GM08714 (cell line): ENCODE data around the gene RCAN2.

Experiments
- H3K4me3 ChIP-seq: fragments of 200-500 bp; sonication (Bioruptor generic); 2 replicates; pipeline ENCODE4 v1.5.1; 2014; ENCODE audit warnings: mild to moderate bottlenecking, low read length, inconsistent platforms
- ZNF274 ChIP-seq: IDR thresholded peaks from 2 replicates; pipeline ENCODE4 v1.6.1; 2012; ENCODE audit warnings: mild to moderate bottlenecking, low read depth, low read length

RCAN2 gene

DNA sequence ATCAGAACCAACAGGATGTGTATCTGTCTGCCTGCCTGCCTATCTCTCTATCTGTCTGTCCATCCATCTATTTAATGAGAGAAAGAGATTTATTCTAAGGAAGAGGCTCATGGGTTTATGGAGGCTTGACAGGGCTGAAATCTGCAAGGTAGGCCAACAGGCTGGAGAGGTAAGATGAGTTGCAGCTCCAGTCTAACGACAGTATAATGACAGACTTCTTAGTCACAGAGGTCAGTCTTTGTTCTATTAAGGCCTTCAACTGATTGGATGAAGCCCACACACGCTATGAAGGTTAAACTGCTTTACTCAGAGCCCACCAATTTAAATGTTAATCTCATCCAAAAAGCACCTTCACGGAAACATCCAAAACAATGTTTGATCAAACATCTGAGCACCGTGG, 220.1 kb downstream of the RCAN2 start:
- TF ChIP-seq ZNF274: no peak
- no peak overlapping the region for H3K4me3 ChIP-seq

DNA sequence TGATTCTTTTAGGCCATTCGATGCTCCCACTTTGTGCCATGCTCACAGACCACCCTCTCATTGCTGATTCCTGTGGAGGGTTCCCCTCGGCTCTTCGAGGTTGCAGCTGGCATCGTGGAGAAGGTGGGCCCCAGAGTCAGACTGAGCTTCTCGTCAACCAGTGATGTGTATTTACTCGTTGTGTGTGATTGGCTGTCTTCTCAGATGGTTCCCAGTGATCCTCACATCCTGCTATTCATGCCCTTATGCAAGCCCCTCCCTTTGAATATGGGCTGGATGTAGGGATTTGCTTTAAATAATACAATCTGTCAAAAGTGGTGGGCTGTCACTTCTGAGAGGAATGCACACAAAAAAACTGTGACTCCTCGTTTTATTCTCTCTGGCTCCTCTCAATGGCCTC, 220.9 kb downstream of the RCAN2 start:
- H3K4me3 ChIP-seq: no peak overlapping the region
- TF ChIP-seq ZNF274: no peak

DNA sequence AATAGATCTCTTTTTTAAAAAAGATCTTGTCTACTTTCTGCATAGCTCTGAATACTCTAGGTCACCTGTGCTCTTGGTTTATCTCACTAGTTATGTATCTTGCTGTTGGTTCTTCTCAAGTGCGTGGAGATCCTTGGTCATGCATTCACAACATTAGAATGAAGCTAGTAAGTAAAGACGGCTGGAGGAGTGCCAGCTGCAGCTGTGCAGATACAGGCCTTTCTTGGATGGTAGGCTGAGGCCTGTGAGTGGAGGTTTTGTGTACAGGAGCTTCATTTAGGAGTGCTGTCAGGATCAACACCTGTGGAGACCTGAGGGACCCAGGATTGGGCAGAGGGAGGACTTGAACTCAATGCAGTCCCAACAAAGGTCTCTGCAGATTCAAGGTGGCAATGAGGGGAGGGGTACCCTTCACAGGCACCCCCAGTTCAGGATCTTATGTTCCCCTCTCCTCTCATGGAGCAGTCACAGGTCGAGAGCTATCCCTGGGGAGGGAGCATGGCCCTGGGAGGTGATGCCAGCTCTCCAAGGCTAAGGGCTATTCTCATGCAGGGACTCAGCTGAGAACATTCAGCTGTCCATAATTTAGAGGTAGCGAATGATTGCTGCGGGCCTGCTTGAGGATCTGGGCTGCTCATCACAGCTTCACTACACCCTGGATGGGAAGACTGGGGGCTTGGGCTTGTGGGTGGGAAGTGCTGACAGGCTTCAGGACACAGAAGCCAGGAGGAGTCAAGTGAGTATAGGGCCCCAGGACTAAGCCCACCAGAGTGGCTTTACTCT, 221.6 kb downstream of the RCAN2 start:
- TF ChIP-seq ZNF274: no peak
- no peak overlapping the region for H3K4me3 ChIP-seq

GRCh38 chr6:46267515-46267914, 223.7 kb downstream of the RCAN2 start:
- H3K4me3 ChIP-seq: no peak overlapping the region
- TF ChIP-seq ZNF274: no peak

DNA sequence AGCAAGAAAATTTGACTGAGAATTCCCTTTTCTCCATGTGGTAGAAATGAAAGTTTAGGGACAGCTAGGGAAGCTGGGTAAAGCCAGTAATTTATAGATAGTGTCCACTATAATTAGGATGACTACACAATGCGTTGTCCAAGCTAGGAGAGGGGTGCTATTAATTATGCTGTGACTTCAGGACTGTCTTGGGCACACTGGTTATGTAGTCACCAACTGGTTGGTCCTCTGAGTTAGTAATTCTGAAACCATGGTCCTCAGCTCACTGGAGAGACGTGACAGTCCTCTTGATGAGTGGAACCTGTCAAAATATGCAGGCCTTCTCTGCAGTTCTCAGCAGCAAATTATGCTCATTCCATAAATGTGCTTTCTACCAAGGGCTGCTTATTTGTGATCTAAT, 225.9 kb downstream of the RCAN2 start:
- no peak overlapping the region for H3K4me3 ChIP-seq
- TF ChIP-seq ZNF274: no peak

GRCh38 chr6:46263707-46264086, 227.6 kb downstream of the RCAN2 start:
- no peak for TF ChIP-seq ZNF274

DNA sequence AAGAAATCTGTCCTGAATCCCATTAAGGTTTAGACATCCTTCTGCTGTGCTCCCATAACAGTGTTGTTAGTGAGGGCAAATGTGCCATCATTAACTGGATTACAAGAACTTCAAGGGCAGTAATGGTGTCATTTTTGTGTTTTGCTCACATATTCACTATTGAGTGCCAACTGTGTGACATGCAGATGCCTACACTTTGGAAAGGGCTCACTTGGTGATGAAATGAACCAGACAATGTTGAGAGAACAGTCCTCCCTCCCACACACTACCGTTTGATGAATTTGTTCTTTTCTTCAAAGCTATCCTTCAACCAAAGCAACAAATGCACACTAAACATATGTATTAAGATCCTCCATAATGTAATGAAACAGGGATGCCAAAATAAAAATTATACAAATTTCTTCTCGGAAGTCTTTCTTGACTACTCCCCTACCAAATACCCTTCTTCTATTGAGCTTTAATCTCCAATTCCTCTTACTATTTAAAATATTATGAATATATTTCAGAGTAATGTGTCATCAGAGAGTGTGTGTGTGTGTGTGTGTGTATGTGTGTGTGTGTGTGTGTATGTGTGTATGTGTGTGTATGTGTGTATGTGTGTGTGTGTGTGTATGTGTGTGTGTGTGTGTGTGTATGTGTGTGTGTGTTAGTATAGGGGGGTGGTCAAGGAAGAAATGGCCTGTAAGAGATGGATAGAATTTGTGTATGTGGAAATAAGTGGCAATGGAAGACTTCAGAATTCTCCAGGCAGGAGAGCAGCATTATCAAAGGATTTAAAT, 228.1 kb downstream of the RCAN2 start:
- no peak for TF ChIP-seq ZNF274
- no peak overlapping the region for H3K4me3 ChIP-seq

More at GRCh38 chr6:46263707-46264086, 227.6 kb downstream of the RCAN2 start:
- H3K4me3 ChIP-seq: no peak overlapping the region

DNA sequence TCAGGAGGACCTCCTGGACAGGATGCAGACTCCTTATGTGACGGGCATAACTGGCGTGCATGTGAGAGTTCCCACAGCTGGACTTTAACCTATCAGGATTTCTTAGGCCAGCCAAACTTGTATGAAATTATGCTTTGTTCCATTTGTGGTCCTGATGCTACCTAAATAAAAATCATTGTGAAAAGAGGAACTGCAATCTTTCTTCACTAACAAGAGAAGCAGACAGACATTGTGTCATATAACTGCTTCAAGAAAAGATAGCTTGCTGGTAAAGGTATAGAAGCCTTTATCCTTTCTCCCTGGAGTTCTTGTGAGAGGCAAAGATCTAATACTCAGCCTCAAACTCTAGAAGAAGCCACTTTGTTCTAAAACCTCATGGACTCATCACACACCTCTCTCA, 233.0 kb downstream of the RCAN2 start:
- TF ChIP-seq ZNF274: no peak
- H3K4me3 ChIP-seq: no peak overlapping the region

- no peak for TF ChIP-seq ZNF274
- no peak overlapping the region for H3K4me3 ChIP-seq
Measured at GRCh38 chr6:46255528-46255927, 235.7 kb downstream of the RCAN2 start.

DNA sequence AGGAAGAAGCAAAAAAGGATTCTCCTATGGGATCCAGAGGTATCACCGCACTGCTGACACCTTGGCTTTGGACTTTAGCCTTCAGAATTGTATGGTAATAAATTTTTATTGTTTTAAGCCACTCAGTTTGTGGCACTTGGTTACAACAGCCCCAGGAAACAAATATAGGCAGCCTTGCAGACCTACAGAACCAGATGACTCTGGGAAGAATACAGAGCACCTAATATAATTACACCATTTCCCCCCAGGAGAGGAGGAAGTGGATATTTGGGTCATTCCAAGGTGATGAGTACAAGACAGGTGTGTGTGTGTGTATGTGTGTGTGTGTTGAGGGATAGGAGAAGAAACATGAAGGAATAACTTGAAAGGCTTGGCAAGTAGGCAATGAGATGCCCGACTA, 236.3 kb downstream of the RCAN2 start:
- no peak overlapping the region for H3K4me3 ChIP-seq
- TF ChIP-seq ZNF274: no peak

GRCh38 chr6:46254331-46254730, 236.9 kb downstream of the RCAN2 start:
- no peak for TF ChIP-seq ZNF274
- no peak overlapping the region for H3K4me3 ChIP-seq

DNA sequence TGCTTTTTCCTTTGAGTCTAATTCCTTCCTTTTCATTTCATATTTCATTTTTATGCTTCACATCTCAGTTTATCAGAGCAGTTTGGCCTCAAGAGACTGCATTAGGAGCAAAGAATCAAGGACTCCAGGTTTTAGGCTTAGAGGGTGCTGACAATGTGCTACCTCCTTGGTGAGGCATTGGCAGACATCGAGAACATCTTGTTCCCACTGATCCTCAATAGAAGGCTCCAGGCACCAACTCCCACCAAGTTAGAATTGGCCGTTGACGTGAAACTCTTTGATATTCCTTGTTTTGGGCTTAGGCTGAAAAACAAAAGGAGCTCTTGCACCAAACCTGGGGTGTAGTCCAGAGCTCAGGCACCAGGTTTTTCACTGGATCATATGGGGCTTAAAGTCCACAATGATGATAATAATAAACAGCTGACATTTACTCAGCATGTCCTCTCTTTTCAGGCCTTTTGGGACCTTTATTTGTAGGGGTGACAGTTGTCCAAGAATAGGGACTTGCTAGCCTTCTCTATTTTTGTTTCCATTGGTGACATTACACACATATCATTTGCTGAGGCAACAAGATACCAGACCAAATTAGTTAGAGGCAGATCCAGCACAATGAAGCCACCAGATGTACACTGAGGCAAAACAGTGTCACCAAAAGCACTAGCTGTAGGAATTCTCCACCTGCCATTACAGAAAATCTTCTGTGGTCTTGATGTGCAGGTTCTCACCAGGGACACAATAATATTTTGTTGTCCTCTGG, 239.5 kb downstream of the RCAN2 start:
- no peak for TF ChIP-seq ZNF274
- no peak overlapping the region for H3K4me3 ChIP-seq

GRCh38 chr6:46248143-46248542, 243.1 kb downstream of the RCAN2 start:
- H3K4me3 ChIP-seq: no peak overlapping the region
- TF ChIP-seq ZNF274: no peak

DNA sequence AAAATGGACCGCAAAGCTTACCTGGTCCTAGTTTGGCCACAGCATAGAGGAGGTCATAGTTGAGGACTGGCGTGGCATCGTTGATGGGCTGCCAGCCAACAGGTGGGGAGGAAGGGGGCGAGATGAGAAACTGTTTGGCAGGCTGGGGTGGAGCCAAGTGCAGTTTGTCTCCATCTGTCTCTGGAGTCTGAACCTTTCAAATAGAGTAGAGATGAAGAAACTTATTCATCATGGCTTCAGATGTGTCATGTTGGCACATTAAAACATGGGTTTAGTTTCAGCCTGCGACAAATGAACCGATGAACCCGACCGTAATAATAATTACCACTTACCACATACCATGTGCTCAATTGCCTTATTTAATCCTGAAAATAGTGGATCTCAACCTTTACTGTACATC, 244.5 kb downstream of the RCAN2 start:
- TF ChIP-seq ZNF274: no peak
- H3K4me3 ChIP-seq: no peak overlapping the region
